ENCODE results near the gene NHS. TPM values are rescaled to one million over a fixed set of nuclear protein-coding genes. Genes with fewer than 3 reads are reported as not detected.

NHS gene
- total RNA-seq, 1 experiment from 2014 or later, result 2.4 TPM

DNA sequence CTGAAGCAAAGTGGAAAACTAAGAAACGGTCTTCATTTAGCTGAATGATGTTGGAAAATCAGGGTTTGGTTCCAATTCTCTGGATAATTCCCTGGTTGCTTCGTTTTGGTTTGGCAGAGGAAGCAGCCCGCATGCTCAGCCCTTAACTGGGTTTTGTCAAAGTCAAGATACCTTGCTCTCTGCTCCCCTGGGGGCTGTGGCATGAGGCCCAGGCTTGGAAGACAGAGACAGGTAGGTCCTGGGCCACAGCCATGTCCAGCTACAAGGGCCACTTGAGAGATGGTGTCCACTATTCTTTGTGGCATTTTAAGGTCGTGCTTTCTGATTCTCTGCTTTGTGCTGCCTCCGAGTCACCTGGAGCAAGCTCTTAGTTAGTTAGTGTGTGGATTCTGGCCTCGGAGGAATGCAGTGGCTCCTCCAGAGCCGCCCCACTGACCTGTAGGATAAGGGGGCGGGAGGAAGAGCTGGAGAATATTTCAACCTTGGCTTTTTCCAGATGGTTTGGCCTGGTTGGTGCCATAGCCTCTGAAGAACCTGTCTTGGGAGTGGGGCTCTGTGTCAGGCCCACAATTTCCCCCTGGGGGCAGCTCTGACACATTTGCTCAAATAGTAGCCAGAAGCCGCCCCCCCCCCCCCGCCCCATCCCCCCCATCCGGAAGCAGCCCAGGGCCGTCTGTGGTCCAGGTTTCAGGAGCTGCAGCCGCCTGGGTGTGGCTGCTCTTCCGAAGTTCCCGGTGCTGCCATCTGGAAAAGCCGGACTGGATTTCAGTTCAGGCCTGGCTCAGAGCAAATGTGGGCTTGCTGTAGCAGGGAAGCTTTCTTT, 147.1 kb downstream of the NHS start:
- DNase-seq (ENCODE audit: low read depth), result peak; percentile 46
- in situ Hi-C loops (cut with HindIII; ENCODE audit: low pct_unique_long_range_greater_than_20kb, low sequenced_read_pairs), result no loop called here

DNA sequence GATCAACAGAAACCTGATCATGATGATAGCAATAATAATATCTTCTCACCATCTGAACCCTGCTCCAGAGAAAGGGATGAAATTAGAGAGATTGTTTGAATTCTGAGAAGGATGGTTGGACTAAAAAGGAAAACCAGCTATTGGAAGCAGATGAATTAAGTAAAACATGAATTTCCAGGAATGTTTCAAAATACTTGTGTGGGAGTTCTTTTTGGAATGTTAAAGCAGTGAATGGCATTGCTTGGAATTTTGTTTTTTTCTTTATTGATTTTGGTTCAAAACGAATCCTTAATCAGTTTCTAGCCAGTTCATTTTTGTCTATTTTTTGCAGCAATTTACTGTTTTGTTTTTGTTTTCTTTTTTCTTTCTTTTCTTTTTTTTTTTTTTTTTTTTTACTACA, 150.3 kb downstream of the NHS start:
- no peak for DNase-seq (ENCODE audit: low read depth)
- in situ Hi-C loops (cut with HindIII; ENCODE audit: low pct_unique_long_range_greater_than_20kb, low sequenced_read_pairs), result no loop called here

DNA sequence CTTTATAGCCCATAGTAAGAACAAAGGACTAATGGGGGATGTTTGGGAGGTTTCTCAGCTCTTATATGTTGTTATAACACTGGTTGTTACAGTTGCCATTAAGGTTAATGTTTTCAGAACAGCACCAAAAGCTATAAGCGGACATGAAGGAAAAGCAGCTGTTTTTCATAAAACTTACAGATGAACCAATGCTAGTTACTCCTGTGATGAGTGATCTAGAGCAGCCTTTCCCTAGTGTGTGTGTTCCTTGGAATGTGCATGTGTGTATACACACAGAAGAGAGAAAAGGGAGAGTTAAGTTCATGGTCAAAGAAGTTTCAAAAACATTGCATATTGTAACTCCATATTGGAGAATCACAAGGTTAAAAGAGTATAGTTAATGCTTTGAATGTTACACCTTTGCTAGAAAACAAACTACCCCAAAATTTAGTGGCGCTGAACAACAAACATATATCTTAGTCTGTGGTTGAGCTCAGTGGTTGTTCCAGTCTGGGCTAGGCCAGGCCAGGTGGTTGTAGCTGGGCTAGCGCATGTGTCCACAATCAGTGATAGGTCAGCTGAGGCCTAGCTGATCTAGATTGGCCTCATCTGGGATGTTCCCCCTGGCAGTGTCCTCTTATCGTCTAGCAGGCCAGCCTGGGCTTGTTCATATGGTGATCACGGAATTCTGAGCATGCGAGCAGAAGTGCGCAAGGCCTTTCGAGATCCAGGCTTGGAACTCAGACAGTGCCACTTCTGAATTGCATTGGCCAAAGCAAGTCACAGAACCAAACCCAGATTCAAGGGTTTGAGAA, 151.0 kb downstream of the NHS start:
- in situ Hi-C loops (cut with HindIII; ENCODE audit: low pct_unique_long_range_greater_than_20kb, low sequenced_read_pairs), result no loop called here
- DNase-seq (ENCODE audit: low read depth), result no peak

DNA sequence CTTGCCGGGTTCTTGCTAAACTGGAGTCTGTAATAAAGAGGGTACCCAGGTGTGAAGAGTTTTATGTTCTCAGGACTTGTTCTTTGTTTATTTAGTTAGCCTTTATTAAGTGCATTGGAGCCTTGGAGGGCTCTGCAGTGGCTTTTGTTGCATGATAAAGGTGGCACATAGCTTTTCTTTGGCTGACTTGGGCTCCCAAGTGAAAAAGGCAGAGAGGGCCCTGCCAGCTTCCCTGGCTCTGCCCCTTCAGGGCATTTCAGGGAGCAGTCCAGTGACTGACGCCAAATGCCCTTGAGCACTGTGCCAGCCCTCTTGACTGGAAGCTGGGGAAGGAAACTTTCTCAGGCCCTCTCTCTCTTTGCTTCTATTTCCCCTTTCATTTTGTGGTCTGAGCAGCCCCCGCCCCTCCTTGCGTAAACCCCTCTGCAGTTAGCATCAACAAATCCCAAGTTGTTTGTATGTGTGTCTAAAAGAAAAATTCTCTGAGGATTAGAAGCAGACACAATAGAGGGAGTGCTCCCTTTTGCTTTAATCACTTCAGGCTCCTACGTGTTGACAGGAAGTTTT, 152.2 kb downstream of the NHS start:
- in situ Hi-C loops (cut with HindIII; ENCODE audit: low pct_unique_long_range_greater_than_20kb, low sequenced_read_pairs), result no loop called here
- peak; percentile 56 for DNase-seq (ENCODE audit: low read depth)

DNA sequence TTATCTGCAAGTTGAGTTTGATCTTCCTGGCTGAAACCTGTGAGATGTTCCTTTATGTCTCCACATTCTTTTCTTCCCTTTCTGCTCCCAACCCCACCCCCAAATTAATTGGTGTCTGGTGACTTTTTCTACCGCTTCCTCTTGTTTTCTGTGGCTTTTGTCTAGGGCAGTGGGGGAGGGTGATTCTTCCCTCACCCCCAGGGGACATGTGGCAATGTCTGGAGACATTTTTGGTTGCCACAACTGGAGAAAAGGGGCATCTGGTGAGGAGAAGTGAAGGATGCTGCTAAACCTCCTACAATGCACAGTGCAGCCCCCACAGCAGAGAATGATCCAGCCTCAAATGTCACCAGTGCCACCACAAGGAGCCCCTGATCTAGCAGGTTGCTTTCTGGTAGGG, 152.9 kb downstream of the NHS start:
- no peak for DNase-seq (ENCODE audit: low read depth)
- in situ Hi-C loops (cut with HindIII; ENCODE audit: low pct_unique_long_range_greater_than_20kb, low sequenced_read_pairs), result no loop called here

DNA sequence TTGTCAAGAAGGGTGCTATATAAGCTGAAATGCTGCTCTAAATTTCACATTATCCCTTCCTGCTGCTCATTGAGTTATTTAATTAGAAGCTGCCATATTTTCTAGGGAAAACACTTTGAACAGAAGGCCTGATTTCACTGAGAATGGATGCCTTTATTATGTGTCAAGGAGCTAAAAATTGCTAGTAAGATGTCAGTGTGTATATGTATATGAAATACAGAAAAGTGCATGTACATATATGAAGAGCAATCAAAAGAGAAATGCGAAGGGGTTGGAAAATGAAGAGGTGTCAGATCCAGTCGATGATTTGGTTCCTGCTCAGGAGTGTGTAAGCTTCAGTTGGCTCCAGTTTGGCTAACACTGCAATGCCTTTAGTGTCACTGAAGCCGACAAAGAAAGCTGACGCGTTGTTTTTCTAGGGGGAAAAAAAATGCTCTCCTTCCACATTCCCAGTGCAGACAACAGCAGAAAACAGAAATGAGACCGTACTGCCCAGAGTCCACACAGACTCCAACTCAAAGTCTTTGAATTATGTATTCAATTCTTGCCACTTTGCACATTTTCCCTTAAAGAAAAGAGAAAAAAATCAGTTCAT, 154.2 kb downstream of the NHS start:
- DNase-seq (ENCODE audit: low read depth), result no peak
- in situ Hi-C loops (cut with HindIII; ENCODE audit: low pct_unique_long_range_greater_than_20kb, low sequenced_read_pairs), result no loop called here

DNA sequence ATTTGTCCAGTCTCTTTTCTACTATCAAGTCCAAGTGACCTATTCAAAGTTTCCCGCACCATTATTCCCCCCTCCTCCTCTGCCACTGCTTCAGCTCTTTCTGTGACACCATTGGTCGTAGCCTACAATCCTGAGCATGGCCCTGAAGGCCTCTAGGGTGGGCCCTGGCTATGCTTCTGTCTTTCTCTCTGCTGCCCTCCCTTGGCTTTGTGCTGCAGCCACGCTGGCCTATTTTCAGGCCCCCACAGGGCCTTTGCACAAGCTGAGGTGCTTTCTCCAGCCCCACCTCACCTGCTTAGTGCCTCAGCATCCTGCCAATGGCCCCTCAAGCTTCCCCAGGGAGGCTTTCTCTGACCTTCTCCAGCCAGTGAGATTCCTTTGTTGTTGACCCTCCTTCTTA, 156.5 kb downstream of the NHS start:
- no peak for DNase-seq (ENCODE audit: low read depth)
- in situ Hi-C loops (cut with HindIII; ENCODE audit: low pct_unique_long_range_greater_than_20kb, low sequenced_read_pairs), result no loop called here

DNA sequence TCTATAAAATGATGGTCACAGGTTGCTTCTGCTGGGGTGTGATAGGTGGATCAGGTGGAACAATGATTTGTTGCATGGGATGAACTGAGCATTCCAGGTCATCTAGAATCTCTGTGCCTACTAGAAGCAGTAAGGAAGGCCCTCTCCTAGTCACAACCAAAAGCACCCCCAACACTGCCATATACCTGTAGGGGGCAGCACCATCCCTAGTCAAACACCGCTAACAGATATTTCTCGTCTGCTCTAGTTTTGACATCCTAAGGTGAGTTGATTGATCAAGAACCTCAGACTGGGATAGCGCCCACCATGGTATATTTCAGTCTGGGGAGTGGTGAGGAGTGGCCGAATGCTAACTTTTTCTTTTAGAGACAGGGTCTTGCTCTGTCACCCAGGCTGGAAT, 160.2 kb downstream of the NHS start:
- in situ Hi-C loops (cut with HindIII; ENCODE audit: low pct_unique_long_range_greater_than_20kb, low sequenced_read_pairs), result no loop called here
- no peak for DNase-seq (ENCODE audit: low read depth)

DNA sequence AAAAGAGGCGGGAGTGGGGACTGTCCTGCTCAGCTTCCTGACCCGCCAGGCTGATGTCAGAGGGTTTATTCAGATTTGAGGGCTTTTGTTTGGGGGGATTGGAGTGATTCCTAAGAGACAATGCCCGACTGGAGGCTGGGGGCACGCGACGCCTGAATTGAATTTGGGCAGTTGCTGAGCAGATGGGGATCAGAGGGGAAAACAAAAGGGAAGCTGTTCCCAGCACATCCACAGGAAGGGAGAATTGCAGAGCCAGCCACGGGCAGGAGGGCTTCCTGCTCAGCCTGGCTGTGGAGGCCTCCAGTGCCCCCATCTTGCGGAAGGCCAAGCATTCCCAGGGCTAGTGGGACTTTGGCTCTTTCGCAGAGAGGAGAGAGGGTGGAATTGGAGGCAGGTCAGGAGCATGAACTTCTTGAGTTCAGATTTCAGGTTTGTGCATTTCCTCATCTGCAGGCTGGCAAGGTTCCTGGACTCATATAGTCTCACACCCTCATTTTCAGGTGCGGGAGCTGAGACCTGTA, 162.8 kb downstream of the NHS start:
- no peak for DNase-seq (ENCODE audit: low read depth)
- in situ Hi-C loops (cut with HindIII; ENCODE audit: low pct_unique_long_range_greater_than_20kb, low sequenced_read_pairs), result no loop called here

DNA sequence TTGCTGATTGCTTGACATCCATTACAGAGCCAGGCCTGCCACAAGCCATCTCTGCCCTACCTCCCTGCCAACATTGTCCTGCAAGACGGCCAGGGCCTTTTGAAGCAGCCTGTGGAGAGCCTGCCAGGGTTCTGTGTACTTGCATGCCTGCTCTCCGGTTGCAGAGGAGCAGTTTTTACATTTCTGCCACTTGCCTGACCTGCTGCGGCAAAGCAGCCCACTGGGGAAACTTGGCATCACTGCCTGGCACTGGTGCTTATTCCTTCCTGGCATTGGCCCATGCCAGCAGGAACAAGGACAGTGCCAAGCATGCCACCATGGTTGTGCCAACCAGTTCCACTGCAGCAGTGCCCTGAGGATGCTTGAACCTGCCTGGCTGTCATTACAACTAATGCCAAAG, 167.1 kb downstream of the NHS start:
- DNase-seq (ENCODE audit: low read depth), result no peak
- in situ Hi-C loops (cut with HindIII; ENCODE audit: low pct_unique_long_range_greater_than_20kb, low sequenced_read_pairs), result no loop called here

DNA sequence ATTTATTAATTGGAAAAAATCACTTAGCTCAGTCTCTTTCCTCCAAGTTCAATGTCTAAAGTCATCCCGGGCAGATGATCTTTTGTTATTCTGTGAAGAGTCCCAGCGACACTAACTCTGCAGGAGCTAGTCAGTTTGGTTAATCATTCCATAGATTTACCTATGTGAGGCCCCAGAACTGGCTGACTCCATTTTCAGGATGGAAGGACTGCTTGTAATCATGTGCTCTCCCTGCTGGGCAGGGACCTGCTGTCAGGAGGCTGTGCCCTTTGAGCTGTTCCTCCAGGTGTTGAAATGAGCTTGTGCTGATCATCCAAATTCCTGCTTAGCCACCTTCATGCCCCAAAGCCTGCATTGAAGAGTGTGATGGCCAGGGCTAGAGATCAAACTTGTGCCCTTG, 169.8 kb downstream of the NHS start:
- in situ Hi-C loops (cut with HindIII; ENCODE audit: low pct_unique_long_range_greater_than_20kb, low sequenced_read_pairs), result no loop called here
- peak; percentile 56 for DNase-seq (ENCODE audit: low read depth)

DNA sequence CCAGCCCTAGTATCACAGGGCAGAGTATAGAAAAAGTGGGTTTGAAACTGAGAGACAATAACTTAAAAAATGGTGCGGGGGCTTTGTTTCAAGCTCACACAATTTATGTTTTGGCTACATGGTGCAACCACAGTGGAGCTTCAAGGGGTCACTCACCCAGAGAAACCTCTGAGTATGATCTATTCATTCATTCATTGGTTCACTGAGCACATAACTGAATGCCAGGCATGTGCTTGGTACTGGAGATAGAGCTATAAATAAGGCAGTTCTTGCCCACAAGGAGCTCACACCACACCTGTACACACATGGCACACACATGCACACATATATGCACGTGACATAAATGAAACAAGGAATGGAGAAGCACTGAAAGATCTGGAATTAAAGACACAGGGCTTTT, 171.4 kb downstream of the NHS start:
- in situ Hi-C loops (cut with HindIII; ENCODE audit: low pct_unique_long_range_greater_than_20kb, low sequenced_read_pairs), result no loop called here
- DNase-seq (ENCODE audit: low read depth), result peak; percentile 46

DNA sequence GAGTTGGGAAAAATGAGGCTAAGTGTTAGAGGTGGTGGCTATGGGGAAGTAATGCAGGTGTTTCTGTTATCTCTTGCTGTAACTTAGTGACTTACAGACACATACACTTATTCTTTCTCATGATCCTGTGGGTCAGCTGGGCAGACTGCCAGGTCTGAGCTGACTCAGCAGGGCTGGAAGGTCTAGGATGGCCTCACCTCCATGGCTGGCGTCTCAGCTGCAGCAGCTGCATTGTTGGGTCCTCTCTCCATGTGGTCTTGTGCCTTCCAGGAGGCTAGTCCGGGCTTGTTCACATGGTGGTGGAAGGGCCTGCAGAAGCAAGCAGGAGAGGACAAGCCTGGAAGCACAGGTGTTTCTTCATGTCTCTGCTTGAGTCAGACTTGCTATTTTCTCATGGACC, 172.7 kb downstream of the NHS start:
- DNase-seq (ENCODE audit: low read depth), result peak; percentile 92
- in situ Hi-C loops (cut with HindIII; ENCODE audit: low pct_unique_long_range_greater_than_20kb, low sequenced_read_pairs), result no loop called here

DNA sequence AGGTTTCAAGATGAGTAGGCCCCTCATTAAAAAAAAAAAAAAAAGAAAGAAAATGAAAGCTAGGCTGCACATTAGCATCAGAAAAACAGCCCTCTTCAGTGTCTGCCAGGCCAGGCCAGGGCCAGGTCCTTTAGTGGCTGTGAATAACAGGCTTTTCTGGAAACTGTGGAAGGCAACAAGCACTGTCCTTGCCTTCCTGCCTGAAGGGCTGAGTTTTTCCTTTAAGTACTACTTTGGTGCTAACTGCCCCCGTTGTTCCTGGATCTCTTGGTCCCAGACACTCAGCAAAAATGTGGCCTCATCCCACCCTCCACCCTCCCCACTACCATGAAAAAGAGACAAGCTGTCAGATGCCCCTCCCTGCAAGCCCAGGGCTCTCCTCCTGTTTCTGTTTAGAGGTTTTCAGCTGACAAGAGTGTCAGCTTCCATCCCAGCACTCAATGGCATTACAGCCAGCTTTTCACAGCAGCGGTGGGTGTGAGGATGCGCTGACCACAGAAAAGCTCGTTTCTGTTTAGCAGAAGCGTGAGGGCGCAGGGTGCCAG, 174.2 kb downstream of the NHS start:
- in situ Hi-C loops (cut with HindIII; ENCODE audit: low pct_unique_long_range_greater_than_20kb, low sequenced_read_pairs), result no loop called here
- DNase-seq (ENCODE audit: low read depth), result no peak

DNA sequence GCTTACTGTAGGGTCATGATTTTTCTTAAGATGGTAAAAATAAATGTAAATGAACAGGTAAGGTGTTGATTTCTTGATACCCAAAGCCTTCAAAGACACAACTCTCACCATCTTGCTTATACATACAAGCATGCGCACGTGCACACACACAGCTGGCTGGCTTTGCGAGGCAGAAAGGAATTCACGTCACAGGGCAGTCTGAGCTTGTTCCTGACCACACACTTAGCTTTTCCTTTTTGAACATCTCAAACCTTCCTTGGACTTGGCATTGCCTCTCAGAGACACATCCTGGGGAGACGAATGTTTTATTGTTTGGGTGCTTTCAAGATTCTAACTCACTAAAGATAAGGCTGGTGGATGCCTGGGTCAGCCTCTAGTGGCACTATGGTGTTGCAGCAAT, 175.0 kb downstream of the NHS start:
- DNase-seq (ENCODE audit: low read depth), result no peak
- in situ Hi-C loops (cut with HindIII; ENCODE audit: low pct_unique_long_range_greater_than_20kb, low sequenced_read_pairs), result no loop called here

DNA sequence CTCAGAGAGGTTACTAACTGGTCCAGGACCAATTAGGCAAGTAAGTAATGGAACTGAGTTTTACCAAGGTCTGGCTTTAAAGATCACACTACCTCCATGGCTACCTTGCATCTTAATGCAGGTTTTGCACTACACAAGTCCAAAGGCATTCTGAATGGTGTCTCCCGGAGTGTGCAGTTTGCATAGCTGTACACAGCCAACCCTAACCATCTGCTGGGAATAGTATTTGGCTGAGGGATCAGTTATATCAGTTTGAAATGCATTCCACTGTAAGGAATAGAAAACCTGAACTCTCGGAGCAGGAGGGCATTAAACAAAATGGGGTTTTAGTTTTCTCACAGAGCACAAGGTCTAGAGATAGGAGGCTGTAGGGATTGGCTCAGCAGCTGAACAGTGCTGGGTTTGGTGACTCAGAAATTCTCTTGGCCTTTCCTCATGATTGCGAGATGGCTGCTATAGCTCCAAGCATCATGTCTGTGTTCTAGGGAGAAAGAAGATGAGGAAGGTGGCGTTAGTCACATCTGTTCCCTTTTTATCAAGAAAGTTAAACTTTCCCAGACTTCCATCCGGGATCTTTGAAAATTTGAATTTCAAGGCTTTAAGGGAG, 177.1 kb downstream of the NHS start:
- DNase-seq (ENCODE audit: low read depth), result no peak
- in situ Hi-C loops (cut with HindIII; ENCODE audit: low pct_unique_long_range_greater_than_20kb, low sequenced_read_pairs), result no loop called here

DNA sequence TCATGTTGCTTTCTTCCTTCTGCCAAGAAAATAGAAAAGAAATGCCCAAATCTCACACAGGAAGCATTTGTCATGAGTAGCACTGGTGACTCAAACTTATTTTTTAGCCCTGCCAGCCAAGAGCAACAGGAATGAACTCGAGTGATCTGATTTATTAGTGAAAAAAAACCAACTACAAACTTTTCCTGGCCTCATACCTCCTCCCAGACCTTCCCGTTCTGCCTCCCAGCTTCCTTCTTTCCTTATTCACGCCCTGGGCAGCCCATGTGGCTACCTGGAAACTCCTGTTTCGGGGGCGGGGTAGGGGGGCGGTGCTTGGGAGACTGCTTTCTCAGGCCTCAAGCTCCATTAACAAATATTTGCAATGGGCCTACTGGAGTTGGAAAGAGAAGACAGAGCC, 178.5 kb downstream of the NHS start:
- DNase-seq (ENCODE audit: low read depth), result peak; percentile 75
- in situ Hi-C loops (cut with HindIII; ENCODE audit: low pct_unique_long_range_greater_than_20kb, low sequenced_read_pairs), result no loop called here

DNA sequence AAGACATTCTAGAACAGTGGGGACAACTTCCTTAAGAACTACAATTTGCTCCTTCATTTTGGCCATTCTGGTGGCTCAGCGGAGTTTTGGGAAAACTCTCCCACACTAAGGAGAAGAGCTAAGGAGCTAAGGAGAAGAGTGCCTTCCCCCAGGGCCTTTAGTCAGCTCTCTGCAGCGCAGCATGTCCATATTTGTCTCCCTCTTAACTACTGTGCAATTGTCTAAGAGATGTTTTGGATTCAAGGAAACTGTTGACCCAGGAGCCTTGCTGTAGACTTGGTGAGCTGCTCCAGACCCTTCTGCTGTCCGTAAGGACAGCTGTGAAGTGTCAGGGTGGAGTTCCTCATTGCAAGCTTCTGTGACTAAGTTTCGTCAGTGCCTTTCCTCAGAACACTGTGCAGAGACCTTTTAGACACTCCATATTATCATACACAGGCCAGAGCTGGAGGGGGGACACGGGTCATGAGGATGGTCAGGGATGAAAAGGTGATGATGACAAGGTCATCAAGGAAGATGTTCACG, 179.0 kb downstream of the NHS start:
- in situ Hi-C loops (cut with HindIII; ENCODE audit: low pct_unique_long_range_greater_than_20kb, low sequenced_read_pairs), result no loop called here
- DNase-seq (ENCODE audit: low read depth), result no peak
